Measurements from ENCODE around the gene ANO1.

DNA sequence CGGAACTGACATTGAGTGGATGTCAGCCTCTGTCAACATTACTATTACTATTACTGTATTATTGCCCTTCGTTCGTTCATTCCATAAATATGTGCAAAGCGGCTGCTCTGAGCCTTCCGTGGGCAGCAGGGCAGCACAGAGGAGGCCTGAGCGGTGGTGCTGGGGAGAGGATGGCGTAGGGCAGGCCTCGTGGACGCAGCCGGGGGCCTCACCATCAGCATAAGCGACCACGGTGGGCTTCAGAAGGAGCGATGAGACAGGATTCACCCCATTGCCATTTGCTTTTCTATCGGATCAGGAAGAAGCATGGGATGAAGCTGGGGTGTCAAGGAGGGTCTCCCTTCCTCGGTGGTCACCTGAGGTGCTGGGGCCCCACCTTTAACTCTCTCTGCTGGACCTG, 22.7 kb downstream of the ANO1 start:
- TF ChIP-seq PHF8 (IDR thresholded peaks at IDR 0.05; ENCODE audit: borderline replicate concordance, low read depth) (no peak), SREBF2 (IDR thresholded peaks at IDR 0.05) (no peak), CHD2 (IDR thresholded peaks at IDR 0.05; ENCODE audit: low read length, partially characterized antibody) (no peak), TP53 (CRISPR knock-in tag; IDR thresholded peaks at IDR 0.05) (no peak), POLR2A (IDR thresholded peaks at IDR 0.05; ENCODE audit: low read length) (no peak), POLR2AphosphoS2 (conservative IDR thresholded peaks at IDR 0.05; ENCODE audit: low read length) (no peak), KDM1A (IDR thresholded peaks at IDR 0.05; ENCODE audit: low read depth) (no peak), RAD21 (conservative IDR thresholded peaks at IDR 0.05 in 1 of 2, IDR thresholded peaks at IDR 0.05 in 1 of 2) (no peak), CHD4 (IDR thresholded peaks at IDR 0.05; ENCODE audit: borderline replicate concordance) (no peak)
- TF ChIP-seq, protein P1, sequence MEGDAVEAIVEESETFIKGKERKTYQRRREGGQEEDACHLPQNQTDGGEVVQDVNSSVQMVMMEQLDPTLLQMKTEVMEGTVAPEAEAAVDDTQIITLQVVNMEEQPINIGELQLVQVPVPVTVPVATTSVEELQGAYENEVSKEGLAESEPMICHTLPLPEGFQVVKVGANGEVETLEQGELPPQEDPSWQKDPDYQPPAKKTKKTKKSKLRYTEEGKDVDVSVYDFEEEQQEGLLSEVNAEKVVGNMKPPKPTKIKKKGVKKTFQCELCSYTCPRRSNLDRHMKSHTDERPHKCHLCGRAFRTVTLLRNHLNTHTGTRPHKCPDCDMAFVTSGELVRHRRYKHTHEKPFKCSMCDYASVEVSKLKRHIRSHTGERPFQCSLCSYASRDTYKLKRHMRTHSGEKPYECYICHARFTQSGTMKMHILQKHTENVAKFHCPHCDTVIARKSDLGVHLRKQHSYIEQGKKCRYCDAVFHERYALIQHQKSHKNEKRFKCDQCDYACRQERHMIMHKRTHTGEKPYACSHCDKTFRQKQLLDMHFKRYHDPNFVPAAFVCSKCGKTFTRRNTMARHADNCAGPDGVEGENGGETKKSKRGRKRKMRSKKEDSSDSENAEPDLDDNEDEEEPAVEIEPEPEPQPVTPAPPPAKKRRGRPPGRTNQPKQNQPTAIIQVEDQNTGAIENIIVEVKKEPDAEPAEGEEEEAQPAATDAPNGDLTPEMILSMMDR (IDR thresholded peaks at IDR 0.05), result no peak
- TF ChIP-seq, protein P2, sequence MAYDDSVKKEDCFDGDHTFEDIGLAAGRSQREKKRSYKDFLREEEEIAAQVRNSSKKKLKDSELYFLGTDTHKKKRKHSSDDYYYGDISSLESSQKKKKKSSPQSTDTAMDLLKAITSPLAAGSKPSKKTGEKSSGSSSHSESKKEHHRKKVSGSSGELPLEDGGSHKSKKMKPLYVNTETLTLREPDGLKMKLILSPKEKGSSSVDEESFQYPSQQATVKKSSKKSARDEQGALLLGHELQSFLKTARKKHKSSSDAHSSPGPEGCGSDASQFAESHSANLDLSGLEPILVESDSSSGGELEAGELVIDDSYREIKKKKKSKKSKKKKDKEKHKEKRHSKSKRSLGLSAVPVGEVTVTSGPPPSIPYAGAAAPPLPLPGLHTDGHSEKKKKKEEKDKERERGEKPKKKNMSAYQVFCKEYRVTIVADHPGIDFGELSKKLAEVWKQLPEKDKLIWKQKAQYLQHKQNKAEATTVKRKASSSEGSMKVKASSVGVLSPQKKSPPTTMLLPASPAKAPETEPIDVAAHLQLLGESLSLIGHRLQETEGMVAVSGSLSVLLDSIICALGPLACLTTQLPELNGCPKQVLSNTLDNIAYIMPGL (CRISPR knock-in tag; IDR thresholded peaks at IDR 0.05; ENCODE audit: borderline replicate concordance), result no peak

Measured in A549 (cell line).